Stomach (tissue), 9 donors: Measurements from ENCODE around the gene MYF6. TPM values are rescaled to one million over a fixed set of nuclear protein-coding genes. Genes with fewer than 3 reads are reported as not detected.
A peak's percentile ranks its signal among the peaks of the same experiment; 100 is the strongest.

Experiments used
- DNase-seq, 2 donors: peaks; one replicate each; pipeline versions ENCODE4 v3.0.0 to v3.0.0-alpha.2; 2013 to 2019
- H3K27ac ChIP-seq, 5 donors: fragments of 200-600 bp in 4 of 5; sonication (generic) in 4 of 5; one replicate each; pipeline ENCODE4 v1.5.1; 2013 to 2019; ENCODE audit warnings: mild to moderate bottlenecking in 1 of 5, moderate library complexity in 1 of 5
- H3K27me3 ChIP-seq, 3 donors: fragments of 200-600 bp; sonication (generic); one replicate each; pipeline ENCODE4 v1.5.1; 2017 to 2019; ENCODE audit warnings: mixed run types in 1 of 3
- H3K36me3 ChIP-seq, 4 donors: fragments of 200-600 bp; sonication (generic); 1 replicate in 3 of 4; 2 replicates in 1 of 4; pipeline ENCODE4 v1.5.1; 2016 to 2019
- H3K4me1 ChIP-seq, 4 donors: fragments of 200-600 bp; sonication (generic); one replicate each; pipeline ENCODE4 v1.5.1; 2016 to 2019
- H3K4me3 ChIP-seq, 4 donors: fragments of 200-600 bp; sonication (generic) in 3 of 4; one replicate each; pipeline ENCODE4 v1.5.1; 2016 to 2019; ENCODE audit warnings: mild to moderate bottlenecking in 1 of 4
- H3K9me3 ChIP-seq, 4 donors: fragments of 200-600 bp; sonication (generic); one replicate each; pipeline ENCODE4 v1.5.1; 2016 to 2019
- EP300 ChIP-seq: sonication (generic); formaldehyde crosslinking; IDR thresholded peaks from one replicate; pipeline ENCODE4 v1.6.1; 2017; ENCODE audit warnings: antibody characterized with exemption
- POLR2A ChIP-seq, 4 donors: fragments of 450-650 bp; IDR thresholded peaks; one replicate each; pipeline ENCODE4 v1.6.1; 2016; ENCODE audit warnings: antibody characterized with exemption in 4 of 4, control low read depth in 2 of 4, mild to moderate bottlenecking in 1 of 4, moderate library complexity in 1 of 4
- POLR2AphosphoS5 ChIP-seq, 3 donors: sonication (generic); formaldehyde crosslinking; IDR thresholded peaks; one replicate each; pipeline ENCODE4 v1.6.1; 2016; ENCODE audit warnings: antibody characterized with exemption in 3 of 3
- WGBS, 5 donors: extraction: QIAGEN DNeasy Blood & Tissue Kit in 3 of 5; methylation state at CpG; one replicate each; pipeline versions ENCODE4 v1.1.5 to v1.1.7; 2013 to 2018; 5-methylcytosine and 5-hydroxymethylcytosine counted together
- intact Hi-C: fragments of 100-400 bp; cut with DNase I; formaldehyde crosslinking; loops from one replicate; pipeline ENCODE4 v1.15.1; 2023; ENCODE audit warnings: low total_unique reads
- polyA plus RNA-seq, 3 donors: library from polyadenylated mRNA; stranded (reverse); fragments of 200-250 nt; gene quantifications; one replicate each; pipeline ENCODE4 v1.2.3, GENCODE V29; 2013
- total RNA-seq, 5 donors: library from RNA; depleted of rRNA; stranded (reverse); fragments of >200 nt; gene quantifications; one replicate each; pipeline versions ENCODE4 v1.1.0 to v1.2.3, GENCODE V29; 2014 to 2016
- TF ChIP-seq, protein P1 (sequence below), 7 experiments: fragments of 450-650 bp in 4 of 7; fragments of 200-600 bp in 3 of 7; sonication (generic) in 3 of 7; IDR thresholded peaks; one replicate each; pipeline ENCODE4 v1.5.1; 2016 to 2019; ENCODE audit warnings: antibody characterized with exemption in 7 of 7, control low read depth in 2 of 7, mild to moderate bottlenecking in 1 of 7
- donor health status: healthy with polysubstance abuse.
- donor health status: Bipolar disorder and iron deficiency.
- donor health status: healthy.

Gene MYF6
- total and polyA plus RNA-seq, 8 donors = 2.1 TPM; not detected in 7

GRCh38 chr12:80681786-80682185, 25.6 kb upstream of the MYF6 start:
- DNase-seq = no peak
- H3K4me3 ChIP-seq = no peak overlapping the region
- H3K9me3 ChIP-seq = no peaks in the 10 kb centered on the region
- no peaks in the 10 kb centered on the region for H3K27me3 ChIP-seq
- intact Hi-C loops = no loop called here
- no peak overlapping the region for H3K27ac ChIP-seq
- TF ChIP-seq EP300 (no peak), POLR2AphosphoS5 (IDR thresholded peaks at IDR 0.05) (no peak), POLR2A (IDR thresholded peaks at IDR 0.05) (no peak)
- TF ChIP-seq, protein P1, sequence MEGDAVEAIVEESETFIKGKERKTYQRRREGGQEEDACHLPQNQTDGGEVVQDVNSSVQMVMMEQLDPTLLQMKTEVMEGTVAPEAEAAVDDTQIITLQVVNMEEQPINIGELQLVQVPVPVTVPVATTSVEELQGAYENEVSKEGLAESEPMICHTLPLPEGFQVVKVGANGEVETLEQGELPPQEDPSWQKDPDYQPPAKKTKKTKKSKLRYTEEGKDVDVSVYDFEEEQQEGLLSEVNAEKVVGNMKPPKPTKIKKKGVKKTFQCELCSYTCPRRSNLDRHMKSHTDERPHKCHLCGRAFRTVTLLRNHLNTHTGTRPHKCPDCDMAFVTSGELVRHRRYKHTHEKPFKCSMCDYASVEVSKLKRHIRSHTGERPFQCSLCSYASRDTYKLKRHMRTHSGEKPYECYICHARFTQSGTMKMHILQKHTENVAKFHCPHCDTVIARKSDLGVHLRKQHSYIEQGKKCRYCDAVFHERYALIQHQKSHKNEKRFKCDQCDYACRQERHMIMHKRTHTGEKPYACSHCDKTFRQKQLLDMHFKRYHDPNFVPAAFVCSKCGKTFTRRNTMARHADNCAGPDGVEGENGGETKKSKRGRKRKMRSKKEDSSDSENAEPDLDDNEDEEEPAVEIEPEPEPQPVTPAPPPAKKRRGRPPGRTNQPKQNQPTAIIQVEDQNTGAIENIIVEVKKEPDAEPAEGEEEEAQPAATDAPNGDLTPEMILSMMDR (IDR thresholded peaks at IDR 0.05) = no peak
- peaks cover 0 to 5% (median 0%) of the 10 kb centered on the region in 4 donors for H3K4me1 ChIP-seq
- 70 to 85% (median 80%) methylated on average over 3 of the region's 3 CpGs for WGBS, 5 donors
- H3K36me3 ChIP-seq = no peaks in the 10 kb centered on the region

GRCh38 chr12:80684077-80684495, 23.3 kb upstream of the MYF6 start:
- no peak overlapping the region for H3K27ac ChIP-seq
- WGBS, 5 donors = 35 to 42% (median 40%) methylated on average over 7 of the region's 7 CpGs
- intact Hi-C loops = no loop called here
- no peaks in the 10 kb centered on the region for H3K9me3 ChIP-seq
- TF ChIP-seq POLR2AphosphoS5 (IDR thresholded peaks at IDR 0.05) (no peak), EP300 (no peak), POLR2A (IDR thresholded peaks at IDR 0.05) (no peak)
- TF ChIP-seq, protein P1 (IDR thresholded peaks at IDR 0.05) = no peak
- H3K4me3 ChIP-seq = no peak overlapping the region
- no peaks in the 10 kb centered on the region for H3K27me3 ChIP-seq
- H3K4me1 ChIP-seq = peaks cover 0 to 5% (median 0%) of the 10 kb centered on the region in 4 donors
- H3K36me3 ChIP-seq = no peaks in the 10 kb centered on the region
- peak in 1 of 2 donors; percentile 12 for DNase-seq

DNA sequence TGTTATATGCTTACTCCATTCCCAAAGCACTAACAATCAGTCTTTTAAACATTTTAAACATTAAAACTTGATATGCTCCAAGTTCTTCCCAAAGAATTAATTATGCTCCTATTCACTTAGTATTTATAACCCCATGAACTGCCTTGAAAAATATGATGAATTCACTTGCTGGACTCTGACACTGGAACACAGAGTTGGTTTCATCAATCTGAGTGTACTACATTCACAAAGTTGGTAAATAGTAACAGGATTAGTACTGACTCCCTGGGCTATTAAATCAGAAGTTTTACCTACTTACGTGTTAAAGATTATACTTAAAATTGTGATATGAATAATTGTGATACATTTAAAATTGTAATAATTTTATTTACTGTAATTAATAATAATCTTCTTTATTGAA, 17.3 kb upstream of the MYF6 start:
- DNase-seq = no peak

GRCh38 chr12:80690513-80690912, 16.9 kb upstream of the MYF6 start:
- no peaks in the 10 kb centered on the region for H3K9me3 ChIP-seq
- H3K36me3 ChIP-seq = no peaks in the 10 kb centered on the region
- DNase-seq = no peak
- no peak overlapping the region for H3K4me3 ChIP-seq
- H3K4me1 ChIP-seq = peaks cover 0 to 7% (median 3%) of the 10 kb centered on the region in 4 donors
- H3K27ac ChIP-seq = no peak overlapping the region
- H3K27me3 ChIP-seq = no peaks in the 10 kb centered on the region
- WGBS, 5 donors = 16 to 39% (median 36%) methylated on average over 2 of the region's 2 CpGs
- intact Hi-C loops = no loop called here
- TF ChIP-seq POLR2AphosphoS5 (IDR thresholded peaks at IDR 0.05) = no peak
- no peak for TF ChIP-seq EP300
- TF ChIP-seq POLR2A (IDR thresholded peaks at IDR 0.05) = no peak
- TF ChIP-seq, protein P1 (IDR thresholded peaks at IDR 0.05) = no peak

More for the DNA sequence above, 17.3 kb upstream of the MYF6 start:
- no peak for TF ChIP-seq POLR2AphosphoS5 (IDR thresholded peaks at IDR 0.05)
- TF ChIP-seq, protein P1 (IDR thresholded peaks at IDR 0.05) = no peak
- no peak for TF ChIP-seq EP300
- TF ChIP-seq POLR2A (IDR thresholded peaks at IDR 0.05) = no peak
- H3K27ac ChIP-seq = no peak overlapping the region
- H3K9me3 ChIP-seq = no peaks in the 10 kb centered on the region
- WGBS, 5 donors = 33 to 59% (median 46%) methylated on average over 1 of the region's 1 CpG
- H3K4me1 ChIP-seq = peaks cover 0 to 7% (median 3%) of the 10 kb centered on the region in 4 donors
- intact Hi-C loops = no loop called here
- H3K36me3 ChIP-seq = no peaks in the 10 kb centered on the region
- no peak overlapping the region for H3K4me3 ChIP-seq
- no peaks in the 10 kb centered on the region for H3K27me3 ChIP-seq
